Stomach (tissue), 4 donors: ENCODE measurements around the gene EIF3CL.
"Not testable (repeated sequence)": the region's sequence is repeated elsewhere in the genome, so short reads cannot be mapped to it uniquely, and the experiment has no call there.

Source experiments
- CTCF ChIP-seq, 7 experiments: fragments of 450-650 bp in 4 of 7; fragments of 200-600 bp in 3 of 7; sonication (generic) in 3 of 7; IDR thresholded peaks; one replicate each; pipeline ENCODE4 v1.5.1; 2016 to 2019; ENCODE audit warnings: antibody characterized with exemption in 7 of 7, control low read depth in 2 of 7, mild to moderate bottlenecking in 1 of 7
- EP300 ChIP-seq: sonication (generic); formaldehyde crosslinking; IDR thresholded peaks from one replicate; pipeline ENCODE4 v1.6.1; 2017; ENCODE audit warnings: antibody characterized with exemption

GRCh38 chr16:28417033-28417432 is 13.4 kb upstream of the EIF3CL start:
- not testable (repeated sequence) for TF ChIP-seq CTCF (IDR thresholded peaks at IDR 0.05); EP300
